ENCODE results near the gene SEC63. TPM values are rescaled to one million over a fixed set of nuclear protein-coding genes. Genes with fewer than 3 reads are reported as not detected.

SEC63 gene
- total RNA-seq, 2 experiments from 2014 or later, result 13.0 to 139 TPM

- TF ChIP-seq EZH2phosphoT487 (IDR thresholded peaks at IDR 0.05; ENCODE audit: borderline replicate concordance, low read depth, low read length), result no peak
- TF ChIP-seq CTCF (conservative IDR thresholded peaks at IDR 0.05; ENCODE audit: low read length), result no peak
- no peak overlapping the region for H3K4me2 ChIP-seq (ENCODE audit: low read length)
- CTCF ChIA-PET (ENCODE audit: unreplicated experiment), result interaction anchor here (1.2 kb wide), 1 partner anchor 173 kb away, joined by 3 read pairs; no protein-coding TSS in a partner anchor
- BruUV-seq (replicated peaks), result no TSS peak
- no peaks in the 10 kb centered on the region for H3K79me2 ChIP-seq (ENCODE audit: insufficient read depth, low read depth, low read length)
- H3K4me1 ChIP-seq (ENCODE audit: insufficient read depth, low read length, poor library complexity, severe bottlenecking), result peaks cover 6% of the 10 kb centered on the region
- no peak overlapping the region for H3K27ac ChIP-seq (ENCODE audit: low read depth, low read length, poor library complexity, severe bottlenecking)
- H3K9me2 ChIP-seq (ENCODE audit: insufficient read depth, low read length), result no peaks in the 10 kb centered on the region
- intact Hi-C loops (cut with micrococcal nuclease; ENCODE audit: unreplicated experiment), result loop anchor here (2.0 to 10.0 kb wide), 4 partner anchors 49 to 717 kb away; no protein-coding TSS in a partner anchor
- no peak overlapping the region for H2AFZ ChIP-seq (ENCODE audit: low read length)
- no peak overlapping the region for H3K4me3 ChIP-seq (ENCODE audit: low read depth, low read length, poor library complexity, severe bottlenecking)
- no peaks in the 10 kb centered on the region for H3K36me3 ChIP-seq (ENCODE audit: insufficient read depth, low read length)
- no peak for DNase-seq (ENCODE audit: low spot score)
- no peaks in the 10 kb centered on the region for H3K9me3 ChIP-seq (ENCODE audit: low read length)
- no peaks in the 10 kb centered on the region for H4K20me1 ChIP-seq (ENCODE audit: insufficient read depth, low read length)
- POLR2A ChIA-PET, result interaction anchor here (0.6 kb wide), 1 partner anchor 190 kb away, joined by 5 read pairs; no protein-coding TSS in a partner anchor
These were observed 108.7 kb downstream of the SEC63 start for GRCh38 chr6:107849325-107849724.

- Histone ChIP-seq H3K27ac (ENCODE audit: low read depth, low read length, poor library complexity, severe bottlenecking) (no peak overlapping the region), H3K4me1 (ENCODE audit: insufficient read depth, low read length, poor library complexity, severe bottlenecking) (peaks cover 6% of the 10 kb centered on the region), H3K79me2 (ENCODE audit: insufficient read depth, low read depth, low read length) (no peaks in the 10 kb centered on the region), H3K36me3 (ENCODE audit: insufficient read depth, low read length) (no peaks in the 10 kb centered on the region), H4K20me1 (ENCODE audit: insufficient read depth, low read length) (no peaks in the 10 kb centered on the region), H3K4me3 (ENCODE audit: low read depth, low read length, poor library complexity, severe bottlenecking) (peak overlapping the region; percentile 49), H2AFZ (ENCODE audit: low read length) (peak overlapping the region; percentile 69), H3K9me3 (ENCODE audit: low read length) (no peaks in the 10 kb centered on the region), H3K9me2 (ENCODE audit: insufficient read depth, low read length) (no peaks in the 10 kb centered on the region), H3K4me2 (ENCODE audit: low read length) (peak overlapping the region; percentile 68)
- no TSS peak for BruUV-seq (replicated peaks)
- intact Hi-C loops (cut with micrococcal nuclease; ENCODE audit: unreplicated experiment), result loop anchor here (1.0 to 10.0 kb wide), 5 partner anchors 47 to 715 kb away; no protein-coding TSS in a partner anchor
- TF ChIP-seq EZH2phosphoT487 (IDR thresholded peaks at IDR 0.05; ENCODE audit: borderline replicate concordance, low read depth, low read length) (no peak), CTCF (conservative IDR thresholded peaks at IDR 0.05; ENCODE audit: low read length) (peak; percentile 95)
- ChIA-PET CTCF (ENCODE audit: unreplicated experiment) (interaction anchor here (0.7 to 1.2 kb wide), 4 partner anchors 19 to 172 kb away, joined by 3 to 4 read pairs (median 3); no protein-coding TSS in a partner anchor), POLR2A (interaction anchor here (0.6 to 1.0 kb wide), 3 partner anchors 28 to 411 kb away, joined by 3 to 4 read pairs (median 3); no protein-coding TSS in a partner anchor)
- peak; percentile 68 for DNase-seq (ENCODE audit: low spot score)
These were observed 109.9 kb downstream of the SEC63 start for GRCh38 chr6:107847844-107848802.
